HG03175 (cell line): ENCODE measurements around the gene RABGGTA.

Source experiments
- ATAC-seq: cut with Tn5 transposase; IDR thresholded peaks from one replicate; pipeline ENCODE4 v1.9.1; 2021; ENCODE audit warnings: mild to moderate bottlenecking, moderate library complexity; ENCODE audit not compliant: unreplicated experiment

Gene RABGGTA

GRCh38 chr14:24307156-24307574 is 35.8 kb upstream of the RABGGTA start:
- ATAC-seq, result no peak

DNA sequence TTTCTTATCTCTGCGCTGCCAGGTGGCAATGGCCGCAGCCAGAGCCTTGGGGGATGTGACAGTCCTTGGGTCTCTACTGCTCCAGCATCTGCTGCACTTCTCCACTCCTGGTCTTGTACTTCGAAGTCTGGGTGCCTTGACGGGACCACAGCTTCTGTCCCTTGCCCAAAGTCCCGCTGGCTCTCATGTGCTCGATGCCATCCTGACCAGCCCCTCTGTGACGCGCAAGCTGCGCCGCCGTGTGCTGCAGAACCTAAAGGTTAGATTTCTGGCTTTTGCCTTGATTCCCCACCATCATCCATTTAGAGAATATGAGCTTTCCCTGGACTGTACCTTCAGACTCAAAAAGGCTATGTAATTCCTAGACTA is 32.6 kb upstream of the RABGGTA start:
- ATAC-seq, result no peak

- no peak for ATAC-seq
Measured at GRCh38 chr14:24300326-24300980, 29.1 kb upstream of the RABGGTA start.

DNA sequence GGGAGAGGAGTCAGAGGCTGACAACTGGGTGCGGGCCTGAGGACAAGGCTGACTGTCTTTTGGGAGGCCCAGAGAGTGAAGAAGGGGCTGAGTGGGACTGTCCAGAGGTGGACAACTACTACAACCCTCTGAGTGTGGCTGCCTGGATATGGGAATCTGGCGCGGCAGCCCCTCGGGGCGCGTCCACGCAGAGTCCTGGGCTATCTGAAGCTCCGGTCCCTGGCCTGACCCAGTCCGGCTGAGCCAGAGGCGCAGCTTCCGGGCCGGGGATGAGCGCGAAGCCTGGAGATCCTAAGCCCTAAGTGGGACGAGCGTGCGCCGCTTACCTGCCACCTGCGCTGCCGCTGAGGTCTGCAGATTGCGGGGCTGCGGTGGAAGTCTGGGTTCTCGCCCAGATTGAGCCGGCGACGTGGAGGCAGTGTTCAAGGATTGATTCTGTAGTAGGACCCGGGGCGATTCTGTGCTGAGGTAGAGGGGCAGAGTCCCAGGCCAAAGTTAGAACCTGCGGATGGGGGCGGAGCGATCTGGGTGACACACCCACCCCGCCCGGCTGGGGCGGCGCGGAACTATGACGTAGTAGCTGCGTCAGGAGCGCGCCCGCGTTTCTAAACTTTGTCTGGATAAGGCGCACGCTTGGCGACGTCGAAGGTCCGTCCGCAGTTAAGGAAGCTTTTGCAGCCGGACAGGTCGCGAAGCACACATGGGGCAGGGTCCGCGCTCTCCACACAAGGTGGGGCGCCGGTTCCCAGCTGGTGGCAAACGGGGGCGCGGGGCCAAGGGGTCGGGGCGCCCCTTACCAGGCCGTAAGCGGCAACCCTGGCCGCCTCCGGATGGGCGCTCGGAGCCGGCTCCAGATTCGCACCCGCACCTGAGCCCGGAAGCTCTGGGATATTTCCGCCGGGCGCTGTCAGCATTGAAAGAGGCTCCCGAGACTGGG is 28.1 kb upstream of the RABGGTA start, which contains the start of the genes DHRS1 and NOP9:
TSS of gene DHRS1 (minus strand) at position 526 of the 937 bp plus-strand sequence. CDS start 674 bp downstream, outside the sequence.
TSS of gene NOP9 (plus strand) at position 596 of the 937 bp plus-strand sequence. CDS start at position 701, 105 bp downstream.
- ATAC-seq, result peak; percentile 77

- ATAC-seq, result peak; percentile 5
Measured at GRCh38 chr14:24298892-24299254, 27.5 kb upstream of the RABGGTA start.

DNA sequence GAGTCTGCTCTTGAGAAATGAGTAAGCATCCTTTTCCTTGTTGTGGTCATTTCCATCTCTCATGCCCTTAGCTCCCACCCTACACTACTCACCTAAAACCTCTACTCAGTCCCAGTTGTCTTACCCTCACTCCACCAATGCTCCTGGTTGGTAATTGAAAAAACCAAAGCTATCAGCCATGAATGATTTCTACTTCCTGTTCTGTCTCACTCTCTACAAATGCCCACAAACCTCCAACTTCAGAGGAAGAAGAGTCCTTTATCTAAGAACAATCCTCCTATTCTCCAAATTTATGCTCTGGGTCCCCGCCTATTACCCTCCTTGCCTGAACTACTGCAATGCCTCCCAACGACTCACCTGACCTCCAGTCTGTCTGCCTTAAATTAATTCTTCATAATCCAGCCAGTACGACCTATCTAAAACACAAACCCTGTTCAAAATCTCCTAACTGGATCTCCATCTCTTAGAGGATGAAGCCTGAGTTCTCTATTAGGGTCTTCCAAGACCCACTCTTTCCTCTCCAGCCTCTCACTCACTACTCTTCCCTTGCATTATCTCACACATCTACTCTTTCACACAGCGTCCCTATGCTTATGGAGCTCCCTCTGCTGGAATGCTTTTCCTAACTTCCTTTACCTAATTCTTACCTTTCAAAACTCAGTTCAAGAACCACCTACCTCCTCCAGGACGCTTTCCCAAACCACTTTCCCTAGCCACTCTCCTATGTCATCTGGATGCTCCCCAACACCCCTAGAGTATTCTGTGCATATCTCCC is 26.0 kb upstream of the RABGGTA start:
- peak; percentile 16 for ATAC-seq

- peak; percentile 45 for ATAC-seq
Measured at GRCh38 chr14:24296341-24297157, 25.2 kb upstream of the RABGGTA start.

GRCh38 chr14:24293525-24293924 is 22.1 kb upstream of the RABGGTA start:
- ATAC-seq, result no peak

- no peak for ATAC-seq
Measured at GRCh38 chr14:24292118-24292807, 20.9 kb upstream of the RABGGTA start.

DNA sequence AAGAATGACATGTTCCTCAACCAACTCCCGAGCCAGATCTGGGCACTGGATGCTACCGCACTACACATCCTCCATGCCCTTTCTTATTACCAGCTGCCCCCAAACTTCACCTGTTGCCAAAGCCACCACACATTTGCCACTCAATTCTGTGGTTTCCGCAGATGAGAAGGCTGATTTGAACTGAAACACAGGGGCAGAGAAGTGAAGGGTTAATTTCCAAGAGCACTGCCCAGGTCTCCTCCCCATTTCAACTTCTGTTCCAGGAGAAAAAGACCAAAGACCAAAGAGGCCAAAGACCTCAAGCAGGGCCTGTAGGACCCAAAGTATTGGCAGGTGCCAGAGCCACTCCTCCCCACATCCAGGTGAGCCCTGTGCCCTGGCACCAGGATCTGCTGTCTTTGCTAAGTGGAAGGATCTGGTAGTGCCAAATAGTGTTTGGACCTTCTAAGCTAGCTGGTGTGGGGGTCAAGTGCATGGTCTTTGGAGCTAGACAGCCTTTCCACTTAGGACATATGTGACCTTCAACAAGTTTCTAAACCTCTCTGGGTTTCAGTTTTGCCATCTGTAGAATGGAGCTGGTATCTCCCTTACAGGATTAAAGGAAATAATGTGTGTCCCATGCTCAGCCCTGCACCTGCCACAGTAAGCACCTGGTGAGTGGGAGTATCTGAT is 20.2 kb upstream of the RABGGTA start:
- ATAC-seq, result no peak

DNA sequence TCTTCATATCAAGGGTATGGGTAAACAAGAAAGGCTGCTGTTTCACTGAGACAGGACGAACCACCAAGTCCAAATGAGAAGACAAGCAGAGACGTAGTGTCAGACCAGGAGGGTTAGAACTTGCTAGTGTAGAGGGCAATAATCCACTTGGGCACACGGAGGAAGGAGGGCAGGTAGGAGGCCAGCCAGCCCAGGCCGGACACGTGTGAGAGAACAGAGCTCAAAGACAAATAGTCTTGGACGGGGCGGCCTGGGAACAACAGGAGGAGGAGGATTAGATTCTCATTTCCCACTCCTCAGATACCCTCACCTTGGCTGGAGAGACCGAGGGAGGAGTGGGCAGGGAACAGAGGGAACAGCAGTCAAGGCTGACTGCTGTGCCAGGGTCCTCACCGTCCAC is 19.3 kb upstream of the RABGGTA start:
- ATAC-seq, result no peak

DNA sequence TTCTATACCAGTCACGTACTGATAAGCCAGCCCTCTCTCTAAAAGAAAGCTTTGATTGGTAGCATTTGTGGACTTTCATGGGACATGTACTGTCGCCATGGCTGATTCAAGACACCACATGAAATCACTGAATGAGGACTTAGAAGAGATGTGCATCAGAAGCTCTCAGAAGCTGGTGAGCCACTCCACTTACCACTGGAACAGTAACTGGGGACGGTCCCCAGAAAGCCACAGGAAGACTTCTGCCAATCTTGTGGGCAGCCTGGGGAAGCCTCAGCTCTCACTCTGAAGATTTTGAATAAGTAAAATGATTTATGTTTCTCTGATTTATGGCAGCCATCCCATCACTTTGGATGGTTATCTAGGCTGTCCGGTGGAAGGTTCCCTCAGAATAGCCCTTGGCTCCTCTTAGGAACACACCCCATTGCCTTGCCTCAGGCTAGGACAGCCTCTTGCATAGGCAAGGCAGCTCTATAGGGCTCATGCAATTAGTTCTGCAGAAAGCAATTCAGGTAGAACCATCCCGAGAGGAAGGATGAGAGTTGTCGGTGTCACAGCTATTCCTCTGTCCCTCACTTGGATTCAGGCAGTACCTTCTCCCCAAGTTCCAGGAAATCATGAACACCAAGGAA is 18.4 kb upstream of the RABGGTA start:
- no peak for ATAC-seq

- ATAC-seq, result no peak
Measured at GRCh38 chr14:24286996-24287395, 15.6 kb upstream of the RABGGTA start.

- no peak for ATAC-seq
Measured at GRCh38 chr14:24285351-24285750, 14.0 kb upstream of the RABGGTA start.

- ATAC-seq, result no peak
Measured at GRCh38 chr14:24284501-24285035, 13.2 kb upstream of the RABGGTA start.

DNA sequence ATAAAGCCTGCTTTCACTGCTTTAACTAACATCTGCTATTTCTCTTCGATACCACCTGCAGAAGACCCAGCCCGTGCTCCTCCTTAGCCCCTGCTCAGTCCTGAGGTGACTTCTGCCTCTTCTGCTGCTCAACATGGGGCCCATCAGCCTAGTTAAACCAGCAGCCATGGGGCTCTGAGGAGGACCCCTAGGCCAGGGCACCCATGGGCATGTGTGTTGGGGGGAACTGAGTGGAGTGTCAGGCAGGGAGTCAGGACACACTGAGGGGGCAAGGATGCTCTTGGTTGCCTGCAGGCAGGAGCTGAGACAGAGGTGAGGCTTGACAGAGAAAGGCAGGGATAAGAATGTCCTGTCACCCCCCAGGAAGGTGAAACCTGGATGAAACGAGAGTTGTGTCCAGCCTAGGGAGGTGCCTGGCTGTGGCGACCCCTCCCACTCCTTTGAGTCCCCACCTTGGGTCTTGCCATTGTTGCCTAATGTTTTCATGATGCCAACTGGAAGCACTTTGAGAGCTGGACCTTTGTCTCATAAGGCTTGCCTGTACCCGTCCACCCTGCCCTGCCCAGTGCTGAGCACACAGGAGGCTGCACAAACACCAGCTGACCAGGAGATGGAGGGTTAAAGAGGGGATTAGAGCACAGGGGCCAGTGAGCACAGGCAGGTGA is 12.5 kb upstream of the RABGGTA start:
- ATAC-seq, result no peak

- no peak for ATAC-seq
Measured at GRCh38 chr14:24282736-24283135, 11.3 kb upstream of the RABGGTA start.

- ATAC-seq, result no peak
Measured at GRCh38 chr14:24281636-24282035, 10.2 kb upstream of the RABGGTA start.
